Umbilical cord (tissue), 2 donors: ENCODE data around the gene BIK. TPM values are rescaled to one million over a fixed set of nuclear protein-coding genes. Genes with fewer than 3 reads are reported as not detected.

Source experiments
- DNase-seq: peaks from one replicate; pipeline ENCODE4 v3.0.0-alpha.2; 2015; ENCODE audit warnings: low spot score
- total RNA-seq: library from RNA; depleted of rRNA; stranded (reverse); fragments of >200 nt; gene quantifications from one replicate; pipeline ENCODE4 v1.2.3, GENCODE V29; 2014; ENCODE audit warnings: low replicate concordance; ENCODE audit not compliant: insufficient read depth

Gene BIK, protein sequence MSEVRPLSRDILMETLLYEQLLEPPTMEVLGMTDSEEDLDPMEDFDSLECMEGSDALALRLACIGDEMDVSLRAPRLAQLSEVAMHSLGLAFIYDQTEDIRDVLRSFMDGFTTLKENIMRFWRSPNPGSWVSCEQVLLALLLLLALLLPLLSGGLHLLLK
- not detected for total RNA-seq

DNA sequence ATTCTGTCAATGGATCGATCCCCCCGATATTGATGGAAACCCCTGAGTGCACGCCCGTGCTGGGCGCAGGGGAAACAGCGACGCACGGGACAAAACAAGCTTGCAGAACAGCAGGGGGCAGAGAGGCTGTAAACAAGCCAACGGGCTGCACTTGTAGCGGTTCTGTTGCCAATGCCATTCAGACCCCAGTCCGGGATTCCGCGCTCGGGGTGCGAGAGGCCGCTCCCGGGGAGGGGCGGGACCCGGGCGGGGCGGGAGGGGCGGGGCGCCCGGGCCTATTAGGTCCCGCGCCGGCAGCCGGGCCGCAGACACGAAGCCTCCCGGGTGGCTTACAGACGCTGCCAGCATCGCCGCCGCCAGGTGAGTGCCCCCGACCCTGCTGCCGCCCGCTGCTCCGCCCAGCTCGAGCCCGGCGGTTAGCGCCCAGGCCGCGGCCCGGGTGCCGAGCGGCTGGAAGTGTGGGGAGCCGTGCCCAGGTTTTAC is at the start of gene BIK:
Gene BIK (plus strand): TSS at position 307 of the 483 bp plus-strand sequence. CDS start 13,273 bp downstream, outside the sequence.
- DNase-seq, result no peak

DNA sequence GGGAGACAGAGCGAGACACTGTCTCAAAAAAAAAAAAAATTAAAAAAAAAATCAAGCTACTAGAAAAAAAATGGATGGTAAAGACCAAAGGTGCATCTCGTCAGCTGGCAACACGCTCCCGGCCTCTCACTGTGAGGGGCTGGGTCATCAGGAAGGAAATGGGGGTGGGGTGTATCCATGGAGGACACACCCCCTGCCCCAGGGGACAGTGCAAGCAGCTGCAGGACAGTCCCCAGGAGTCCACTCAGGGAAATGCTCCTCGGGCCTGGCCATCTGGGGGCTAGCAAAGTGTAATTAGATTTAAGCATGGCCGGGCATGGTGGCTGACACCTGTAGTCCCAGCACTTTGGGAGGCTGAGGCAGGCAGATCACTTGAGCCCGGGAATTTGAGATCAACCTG is 44.4 kb upstream of the BIK start:
- DNase-seq, result no peak

DNA sequence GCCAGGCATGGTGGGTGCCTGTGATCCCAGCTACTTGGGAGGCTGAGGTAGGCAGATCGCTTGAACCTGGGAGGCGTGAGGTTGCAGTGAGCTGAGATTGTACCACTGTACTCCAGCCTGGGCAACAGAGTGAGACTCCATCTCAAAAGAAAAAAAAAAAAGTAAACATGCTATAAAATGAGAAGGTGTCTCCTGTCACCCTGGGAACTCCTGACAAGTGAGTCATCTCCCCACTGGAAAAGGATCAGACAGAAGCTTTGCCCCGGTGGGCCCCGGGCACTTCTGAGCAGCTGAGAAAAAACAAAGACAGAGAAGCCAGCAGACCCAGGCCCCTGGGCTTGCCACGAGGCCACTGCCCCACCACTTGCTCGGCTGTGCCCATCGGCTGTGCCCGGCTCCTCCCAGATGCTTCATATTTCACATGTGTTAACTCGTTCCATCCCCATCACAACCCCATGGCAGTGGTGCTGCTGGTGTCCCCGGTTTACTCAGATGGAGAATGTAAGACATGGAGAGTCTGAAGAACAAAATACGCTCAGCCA is 43.6 kb upstream of the BIK start:
- no peak for DNase-seq

DNA sequence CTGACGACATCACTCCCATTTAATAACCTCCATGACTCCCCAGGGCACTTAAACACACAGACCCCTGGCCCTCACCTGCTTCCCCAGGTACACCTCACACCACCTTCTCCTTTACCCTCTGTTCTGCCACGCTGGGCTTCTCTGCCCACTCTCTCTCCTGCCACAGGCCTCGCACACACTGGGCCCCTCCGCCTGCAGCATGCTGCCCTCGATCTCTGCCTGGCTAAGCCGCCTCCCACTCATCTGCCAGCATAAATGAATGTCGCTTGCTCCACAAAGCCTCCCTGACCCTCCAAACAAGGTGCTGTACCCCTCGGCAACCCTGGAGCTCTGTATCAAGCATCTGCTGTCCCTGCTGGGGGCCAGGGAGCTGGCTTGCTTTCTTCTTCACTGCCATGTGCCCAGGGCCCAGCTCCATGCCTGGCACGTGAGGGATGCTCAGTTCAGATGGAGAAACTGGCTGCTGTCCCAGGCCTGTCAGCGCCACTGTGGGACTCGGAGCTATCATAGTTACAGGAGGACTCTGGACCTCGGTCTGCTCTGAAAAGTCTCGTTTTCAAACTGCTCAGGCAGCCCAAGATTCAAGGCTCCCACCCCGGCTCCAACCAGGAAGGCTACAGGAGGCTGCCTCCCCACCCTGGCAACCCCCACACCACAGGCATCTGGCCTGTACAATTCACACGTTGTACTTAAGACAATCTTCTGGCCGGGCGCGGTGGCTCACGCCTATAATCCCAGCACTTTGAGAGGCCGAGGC is 33.3 kb upstream of the BIK start:
- peak; percentile 58 for DNase-seq

DNA sequence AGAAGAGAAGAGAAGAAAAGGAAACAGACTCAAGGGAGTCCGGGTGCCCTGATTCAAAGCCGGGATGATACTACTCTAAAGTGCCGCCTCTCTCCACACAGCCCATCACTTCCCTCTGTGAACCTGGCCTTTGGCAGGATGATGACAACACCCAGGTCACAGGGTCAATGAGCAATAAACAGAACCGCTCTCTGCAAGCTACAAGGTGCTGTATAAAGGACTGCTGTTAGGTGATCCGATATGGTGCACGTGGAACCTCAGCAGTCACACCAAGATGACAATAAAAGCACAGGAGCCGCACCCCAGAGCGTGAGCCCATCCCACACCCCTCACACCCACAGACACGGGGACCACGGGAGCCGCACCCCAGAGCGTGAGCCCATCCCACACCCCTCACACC is 32.0 kb upstream of the BIK start:
- DNase-seq, result no peak

DNA sequence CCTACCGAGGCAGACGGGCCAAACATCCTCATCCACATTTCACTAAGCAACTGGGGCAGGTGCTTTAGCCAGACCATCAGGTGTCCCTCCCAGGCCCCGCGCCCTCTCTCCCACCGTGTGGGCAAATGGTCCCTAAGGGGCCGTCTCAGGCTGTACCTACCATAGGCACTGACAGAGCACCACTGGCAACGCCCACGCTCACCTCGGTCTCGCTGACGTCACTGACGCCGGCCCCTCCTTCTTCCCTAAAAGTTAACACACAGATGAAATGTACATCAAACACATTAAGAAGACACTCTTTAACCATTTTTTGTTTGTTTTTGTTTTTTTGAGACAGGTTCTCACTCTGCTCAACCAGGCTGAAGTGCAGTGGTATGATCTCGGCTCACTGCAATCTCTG is 30.8 kb upstream of the BIK start:
- DNase-seq, result no peak

DNA sequence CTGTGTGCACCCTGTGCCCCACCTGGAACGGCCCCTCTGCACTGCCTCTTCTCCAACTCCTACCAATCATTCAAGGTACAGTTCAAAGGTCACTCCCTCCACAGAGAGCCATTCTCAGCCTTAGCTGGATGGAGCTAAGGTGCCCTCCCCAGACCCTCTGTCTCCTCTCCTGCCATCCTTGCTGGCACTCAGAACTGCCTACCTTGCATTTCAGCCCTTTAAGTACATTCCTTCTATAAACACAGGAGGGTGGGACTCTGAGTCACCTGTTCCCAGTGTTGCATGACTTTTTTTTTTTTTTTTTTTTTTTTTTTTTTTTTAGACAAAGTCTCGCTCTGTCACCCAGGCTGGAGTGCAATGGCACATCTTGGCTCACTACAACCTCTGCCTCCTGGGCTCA is 29.9 kb upstream of the BIK start:
- no peak for DNase-seq

DNA sequence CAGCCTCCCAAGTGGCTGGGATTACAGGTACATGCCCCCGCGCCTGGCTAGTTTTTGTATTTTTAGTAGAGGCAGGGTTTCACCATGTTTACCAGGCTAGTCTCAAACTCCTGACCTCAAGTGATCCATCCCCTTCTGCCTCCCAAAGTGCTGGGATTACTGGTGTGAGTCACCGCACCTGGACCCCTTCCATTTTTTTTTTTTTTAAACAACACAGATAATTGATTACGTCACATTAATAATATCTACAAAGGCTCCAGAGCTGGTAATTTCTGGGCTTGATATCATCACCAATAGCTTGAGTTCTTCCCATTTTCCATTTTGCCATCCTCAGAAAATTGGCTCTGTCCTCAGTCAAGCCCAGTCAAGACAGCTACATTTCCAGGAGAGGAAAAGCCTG is 28.6 kb upstream of the BIK start:
- DNase-seq, result no peak

DNA sequence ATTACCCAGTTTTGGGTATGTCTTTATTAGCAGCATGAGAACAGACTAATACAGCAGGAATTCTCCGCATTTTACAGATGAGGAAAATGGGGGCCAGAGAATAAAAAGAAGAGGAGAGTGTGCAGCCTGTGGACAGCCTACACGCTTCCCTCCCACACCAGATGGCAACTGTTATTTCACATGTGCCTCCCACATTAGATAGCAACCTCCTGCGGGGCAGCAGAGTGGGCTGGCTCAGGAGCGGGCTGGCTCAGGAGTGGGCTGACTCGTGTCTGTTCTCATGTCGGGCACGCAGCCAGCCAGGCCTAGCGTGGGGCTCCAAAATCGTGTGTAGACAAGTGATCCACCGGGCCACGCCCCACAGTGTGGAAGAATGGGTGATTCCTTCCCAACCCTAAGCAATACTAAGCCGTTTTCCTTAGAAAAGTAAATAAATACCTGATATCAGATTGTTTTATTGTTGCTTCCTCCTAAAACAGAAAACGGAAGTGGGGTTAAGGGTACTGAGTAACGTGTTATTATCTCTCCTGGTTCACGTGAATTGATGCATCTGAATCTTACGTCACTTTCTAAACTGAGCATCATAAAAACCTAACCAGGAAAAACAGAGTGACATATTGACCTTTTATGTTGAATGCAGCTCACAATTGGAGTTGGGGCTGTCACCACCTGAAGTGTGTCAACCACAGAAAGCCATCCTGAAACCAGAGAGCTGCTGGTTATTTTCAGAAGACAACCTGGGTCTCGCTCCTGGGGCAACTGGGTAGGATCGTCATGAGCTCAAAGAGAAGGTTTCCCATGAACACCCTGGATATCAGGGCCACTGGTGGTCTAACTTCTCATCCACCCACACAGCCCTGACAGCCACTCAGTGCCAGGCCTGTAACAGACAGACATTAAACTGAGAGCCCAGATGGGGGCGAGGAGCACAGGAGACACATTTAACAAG is 24.6 kb upstream of the BIK start:
- no peak for DNase-seq

DNA sequence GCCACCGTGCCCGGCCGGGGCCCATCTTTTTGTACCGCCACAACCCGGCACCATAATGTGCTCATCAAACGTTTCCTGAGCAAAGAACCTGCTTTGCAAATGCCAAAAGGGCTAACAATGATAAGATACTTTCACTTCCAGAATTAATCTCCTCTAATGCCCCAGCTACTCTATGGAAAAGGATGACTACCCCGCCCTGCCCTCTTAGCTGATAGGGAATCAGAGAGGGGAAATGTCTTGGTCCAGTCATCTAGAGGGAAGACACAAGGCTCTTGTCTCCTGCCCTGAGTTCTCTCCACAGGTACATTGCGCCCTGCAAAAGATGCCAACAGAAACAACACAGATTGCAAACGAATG is 21.9 kb upstream of the BIK start:
- no peak for DNase-seq

DNA sequence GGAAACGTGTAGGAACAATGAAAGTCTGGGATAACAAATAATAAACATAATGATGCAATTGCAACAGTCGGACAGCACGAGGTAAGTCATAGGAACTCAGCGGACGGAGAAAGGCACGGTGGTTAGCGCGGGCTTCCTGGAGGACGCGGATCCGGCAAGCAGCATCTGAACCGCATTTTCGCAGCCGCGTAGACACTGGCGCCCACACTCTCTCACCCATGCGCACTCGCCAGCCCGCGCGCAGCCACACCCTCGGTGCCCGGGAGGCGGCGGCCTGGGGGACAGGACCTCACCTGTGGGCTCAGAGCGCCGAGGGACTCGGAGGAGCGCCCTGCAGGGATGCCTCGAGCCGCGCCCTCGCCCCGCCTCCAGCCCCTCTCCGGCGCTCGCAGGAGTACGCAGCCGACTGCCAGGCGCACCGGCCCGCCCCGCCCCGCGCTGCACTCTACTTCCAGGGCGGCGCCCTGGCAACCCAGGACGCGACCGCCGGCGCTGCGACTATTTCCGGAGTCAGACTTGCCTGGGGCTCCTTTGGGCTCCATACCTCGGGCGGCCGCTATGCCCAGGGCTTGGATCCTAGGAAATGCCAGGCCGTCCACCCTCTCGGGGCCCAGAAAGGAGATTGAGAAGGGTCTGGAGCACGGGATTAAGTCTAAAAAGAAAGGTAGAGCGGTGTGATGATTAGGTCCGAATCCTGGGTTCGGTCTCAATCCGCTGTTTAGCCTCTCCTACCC is 21.4 kb upstream of the BIK start, which contains the start of gene TTLL1:
Gene TTLL1 (minus strand): TSS at position 408 of the 734 bp plus-strand sequence. CDS start 13,805 bp downstream, outside the sequence.
- peak; percentile 91 for DNase-seq

DNA sequence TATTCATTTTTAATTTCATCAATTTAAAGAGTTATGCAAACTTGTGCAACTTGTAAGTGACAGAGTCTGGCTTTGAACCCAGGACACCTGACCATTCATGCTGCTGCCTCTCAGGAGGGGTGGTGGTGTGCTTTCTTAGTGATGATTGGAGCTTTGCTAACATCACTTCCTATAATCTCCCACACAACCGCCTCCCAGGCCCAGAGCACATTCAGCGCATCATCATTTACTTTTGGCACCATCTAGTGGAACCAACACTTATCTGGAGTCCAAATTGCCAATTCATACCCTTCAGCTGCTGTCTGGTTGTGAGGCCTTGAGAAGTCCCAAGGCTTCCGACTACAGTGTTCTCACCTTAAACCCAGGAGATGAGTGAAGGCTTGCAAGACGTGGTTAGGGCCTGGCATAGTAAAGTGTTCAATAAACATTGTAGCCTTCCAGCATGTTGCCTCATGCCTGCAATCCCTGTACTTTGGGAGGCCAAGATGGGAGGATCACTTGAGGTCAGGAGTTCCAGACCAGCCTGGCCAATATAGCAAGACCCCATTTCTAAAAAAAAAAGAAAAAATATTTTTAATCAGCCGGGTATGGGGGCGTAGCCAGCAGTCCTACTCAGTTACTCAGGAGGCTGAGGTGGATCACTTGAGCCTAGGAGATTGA is 20.3 kb upstream of the BIK start:
- DNase-seq, result peak; percentile 90

DNA sequence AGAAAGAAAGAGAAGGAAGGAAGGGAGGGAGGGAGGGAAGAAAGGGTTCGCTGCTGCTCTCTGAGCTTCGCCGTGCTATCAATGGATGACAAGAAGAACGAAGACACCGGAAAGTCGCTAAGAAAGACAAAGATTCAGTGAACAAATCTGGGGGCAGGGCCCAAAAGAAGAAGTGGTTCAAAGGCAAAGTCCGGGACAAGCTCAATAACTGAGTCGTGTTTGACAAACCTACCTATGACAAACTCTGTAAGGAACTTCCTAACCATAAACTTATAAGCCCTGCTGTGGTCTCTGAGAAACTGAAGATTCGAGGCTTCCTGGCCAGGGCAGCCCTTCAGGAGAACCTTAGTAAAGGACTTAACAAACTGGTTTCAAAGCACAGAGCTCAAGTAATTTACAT is 18.5 kb upstream of the BIK start:
- DNase-seq, result no peak

DNA sequence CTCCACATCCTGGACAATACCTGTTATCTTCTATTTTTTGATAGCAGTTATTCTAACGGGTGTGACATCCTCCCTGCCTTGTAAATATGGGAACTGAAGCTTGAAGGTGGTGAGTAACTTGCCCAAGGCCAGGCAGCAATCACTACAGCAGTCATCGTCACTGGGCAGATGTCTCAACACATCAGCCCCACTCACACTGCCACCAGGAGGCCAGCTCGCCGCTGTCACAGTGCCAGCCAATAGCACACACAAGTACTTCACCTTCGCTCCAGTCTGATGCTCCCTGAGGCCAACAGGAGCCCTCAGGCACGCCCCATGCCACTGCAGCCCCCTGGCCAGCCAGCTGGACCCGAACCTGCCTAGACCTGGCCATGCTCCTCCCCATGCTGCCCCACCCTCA is 16.5 kb upstream of the BIK start:
- DNase-seq, result no peak

DNA sequence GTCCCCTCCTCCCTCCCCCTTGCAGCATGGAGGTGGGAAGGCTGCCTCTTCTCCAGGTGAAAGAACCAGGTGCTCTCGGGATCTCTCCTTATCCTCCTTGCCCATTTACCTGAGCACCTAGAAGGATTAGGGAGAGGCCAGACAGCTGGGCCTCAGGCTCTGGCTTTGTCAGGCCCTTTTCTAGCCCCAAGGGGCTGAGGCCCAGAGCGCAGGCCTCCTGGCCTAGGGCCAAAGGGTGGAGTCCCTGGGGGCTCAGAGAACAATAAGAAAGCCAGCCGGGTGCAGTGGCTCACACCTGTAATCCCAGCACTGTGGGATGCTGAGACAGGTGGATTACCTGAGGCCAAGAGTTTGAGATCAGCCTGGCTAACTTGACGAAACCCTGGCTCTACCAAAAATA is 16.0 kb upstream of the BIK start:
- no peak for DNase-seq

DNA sequence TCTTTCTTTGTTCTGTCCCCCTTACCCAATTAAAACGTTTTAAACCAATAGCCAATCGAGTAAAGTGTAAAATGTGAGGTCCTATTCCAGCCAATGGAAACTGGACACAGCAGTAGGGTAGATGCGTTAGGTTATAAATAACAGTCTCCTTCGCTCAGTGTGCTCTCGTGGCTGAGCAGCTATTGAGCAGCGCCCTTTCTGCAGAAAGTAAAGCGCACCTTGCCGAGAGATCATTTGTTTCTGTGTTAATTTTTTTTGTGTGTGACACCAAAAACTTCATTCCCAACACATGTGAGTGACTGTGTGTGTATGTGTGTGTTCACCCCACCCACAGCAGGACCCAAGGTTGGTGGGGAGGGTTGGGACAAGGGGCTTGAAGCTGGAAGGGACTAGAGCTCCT is 14.1 kb upstream of the BIK start:
- no peak for DNase-seq

DNA sequence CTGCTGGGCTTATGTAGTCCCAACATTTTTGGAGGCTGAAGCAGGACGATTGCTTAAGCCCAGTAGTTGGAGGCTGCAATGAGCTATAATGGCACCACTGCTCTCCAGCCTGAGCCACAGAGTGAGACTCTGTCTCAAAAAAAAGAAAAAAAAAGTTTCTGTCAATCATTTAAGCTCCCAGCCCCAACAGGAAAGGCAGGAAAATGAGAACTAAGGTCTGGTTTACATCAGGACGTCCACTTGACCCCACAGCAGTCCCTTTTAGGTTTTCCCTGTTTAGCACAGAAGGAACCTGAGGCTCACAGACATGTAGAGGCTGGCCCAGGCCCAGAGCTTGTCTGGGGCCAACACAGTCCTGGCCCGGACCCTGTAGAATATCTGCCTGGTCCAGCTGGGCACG is 12.2 kb upstream of the BIK start:
- DNase-seq, result peak; percentile 52

DNA sequence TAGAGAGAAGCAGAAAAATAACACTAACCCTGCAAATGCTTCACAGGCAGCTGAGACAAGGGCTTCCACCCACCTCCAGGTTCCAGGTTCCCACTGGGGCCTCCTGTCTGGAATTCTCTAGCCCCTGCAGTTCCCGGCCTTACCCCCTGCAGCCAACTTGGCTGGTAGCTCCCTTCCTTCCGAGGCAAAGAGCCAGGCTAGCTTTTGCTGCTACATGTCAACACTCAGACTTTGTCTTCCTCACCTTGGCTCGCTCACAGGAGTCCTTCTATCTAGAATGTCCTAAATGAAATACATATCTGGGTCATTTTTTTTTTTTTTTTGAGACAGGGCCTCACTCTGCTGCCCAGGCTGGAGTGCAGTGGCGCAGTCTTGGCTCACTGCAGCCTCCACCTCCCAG is 11.5 kb upstream of the BIK start:
- no peak for DNase-seq

DNA sequence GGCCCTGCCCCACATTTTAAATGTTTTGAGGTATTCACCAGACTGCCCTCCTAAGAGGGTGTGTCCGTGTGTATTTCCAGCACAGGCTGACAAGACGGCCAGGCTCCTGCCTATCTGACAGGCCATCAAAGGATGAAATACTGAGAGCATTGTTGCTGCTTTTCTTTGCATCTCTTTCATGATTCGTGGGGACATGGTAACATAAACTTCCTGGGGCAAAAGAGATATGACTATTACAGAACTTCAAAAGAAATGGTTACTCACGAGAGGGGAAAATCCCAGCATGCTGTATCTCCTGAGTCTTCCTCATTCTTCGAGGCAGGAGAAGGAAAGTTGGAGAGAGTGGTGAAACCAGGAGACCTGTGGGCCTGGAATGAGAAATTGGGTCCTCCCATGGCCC is 10.3 kb upstream of the BIK start:
- DNase-seq, result peak; percentile 73

DNA sequence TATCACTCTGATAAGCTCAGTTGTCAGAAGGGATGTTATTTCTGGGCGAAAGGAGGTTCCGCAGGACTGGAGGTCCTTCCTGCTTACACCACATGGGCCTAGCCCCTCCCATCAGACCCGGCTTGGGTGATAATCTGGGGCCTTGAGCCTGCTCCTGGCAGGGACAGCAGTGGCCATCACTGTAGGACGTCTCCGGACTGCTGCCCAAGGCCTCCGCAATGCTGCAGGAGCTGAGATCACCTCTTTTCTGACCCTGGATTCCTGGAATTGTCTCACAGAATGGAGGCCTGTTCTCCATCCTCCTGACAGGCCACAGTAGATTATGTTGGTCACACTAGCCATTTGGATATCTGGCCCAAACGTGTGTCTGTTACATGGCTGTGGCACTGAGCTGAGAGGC is 9.2 kb upstream of the BIK start:
- DNase-seq, result no peak
